Activated naive CD4-positive, alpha-beta T cell treated with anti-CD3 and anti-CD28 coated beads, Interleukin-2, amount 50 U/mL, for 72 hours (primary cell): ENCODE measurements around the gene ROCK2. TPM values are rescaled to one million over a fixed set of nuclear protein-coding genes. Genes with fewer than 3 reads are reported as not detected.

Experiments
- ATAC-seq, 2 donors: fragments of 150-1000 bp; cut with Tn5 transposase; 2 replicates each; pipeline ENCODE4 v1.10.0; 2021; ENCODE audit warnings: mild to moderate bottlenecking in 2 of 2, moderate library complexity in 2 of 2
- DNase-seq, 2 donors: peaks; one replicate each; pipeline ENCODE4 v3.0.0; 2021 to 2022; ENCODE audit warnings: low spot score in 2 of 2
- H3K27ac Mint-ChIP-seq, 2 donors: one replicate each; pipeline ENCODE4 v1.8.0; 2022; ENCODE audit warnings: mild to moderate bottlenecking in 2 of 2, mixed read lengths in 2 of 2
- H3K36me3 Mint-ChIP-seq, 2 donors: one replicate each; pipeline ENCODE4 v1.8.0; 2022; ENCODE audit warnings: mixed read lengths in 2 of 2
- H3K9me3 Mint-ChIP-seq, 2 donors: one replicate each; pipeline ENCODE4 v1.8.0; 2022; ENCODE audit warnings: mixed read lengths in 2 of 2
- total RNA-seq, 2 donors: library from RNA; stranded (reverse); gene quantifications; one replicate each; pipeline ENCODE4 v1.2.3, GENCODE V29; 2022

The ROCK2 gene
- total RNA-seq, 2 donors from 2014 or later, result 7.5 to 15.4 TPM

GRCh38 chr2:11371092-11371937, 26.9 kb upstream of the ROCK2 start:
- DNase-seq (no peak), ATAC-seq (no peak)
- Mint-ChIP-seq H3K27ac (no peak overlapping the region), H3K9me3 (no peaks in the 10 kb centered on the region), H3K36me3 (no peaks in the 10 kb centered on the region)

DNA sequence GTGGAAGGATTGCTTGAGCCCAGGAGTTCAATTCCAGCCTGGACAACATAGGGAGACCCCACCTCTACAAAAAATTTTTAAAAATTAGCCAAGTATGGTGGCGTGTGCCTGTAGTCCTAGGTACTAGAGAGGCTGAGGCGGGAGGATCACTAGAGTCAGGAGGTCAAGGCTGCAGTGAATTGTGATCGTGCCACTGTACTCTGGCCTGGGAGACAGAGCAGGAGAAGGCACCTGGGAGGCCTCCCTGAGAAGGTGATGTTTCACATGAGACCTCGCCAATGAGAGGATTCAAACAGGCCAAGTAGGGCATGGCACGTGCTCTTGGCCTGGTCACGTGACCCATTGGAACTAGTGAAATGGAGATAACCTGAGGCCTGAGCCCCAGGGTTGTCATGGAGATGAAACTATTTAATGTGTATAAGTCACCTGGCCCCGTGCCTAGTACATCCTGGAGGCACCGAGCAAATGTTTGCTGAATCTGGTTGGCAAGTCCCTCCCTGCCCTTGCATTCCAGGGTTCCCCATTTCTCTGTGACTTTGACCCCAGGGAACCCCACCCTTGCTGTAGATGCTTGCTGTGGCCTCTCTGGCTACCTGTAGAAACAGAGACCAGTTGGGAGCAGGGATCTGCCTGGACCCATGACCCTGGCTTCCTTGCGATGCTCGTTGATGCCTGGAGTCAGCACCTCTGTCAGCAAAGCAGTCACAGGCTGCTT, 26.1 kb upstream of the ROCK2 start:
- H3K27ac Mint-ChIP-seq, result no peak overlapping the region
- DNase-seq (no peak), ATAC-seq (no peak)
- no peaks in the 10 kb centered on the region for H3K9me3 Mint-ChIP-seq
- H3K36me3 Mint-ChIP-seq, result no peaks in the 10 kb centered on the region

DNA sequence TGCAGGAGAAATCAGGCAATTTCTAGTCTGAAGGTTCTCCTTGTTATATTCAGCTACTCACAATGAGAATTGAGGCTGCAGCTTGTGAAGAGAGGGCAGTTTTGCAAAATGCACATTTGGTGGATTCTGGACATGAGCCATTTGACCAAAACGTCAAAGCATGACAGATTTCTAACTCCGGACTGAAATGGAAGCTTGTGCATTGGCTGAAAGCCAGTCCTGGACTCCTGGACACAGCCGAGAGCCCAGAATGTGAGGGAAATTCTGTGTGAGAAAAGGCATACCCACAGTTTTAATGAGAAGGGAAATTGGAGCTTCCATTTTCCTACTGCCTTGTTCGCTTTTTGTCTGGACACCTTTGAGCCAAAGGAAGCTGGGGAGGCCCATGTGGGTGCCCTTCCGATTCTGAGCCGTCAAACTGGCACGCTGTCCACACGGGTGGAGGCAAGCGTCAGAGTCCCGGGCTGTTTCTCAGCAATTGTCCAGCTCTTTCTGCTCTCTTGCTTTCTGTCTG, 23.7 kb upstream of the ROCK2 start:
- H3K36me3 Mint-ChIP-seq, result no peaks in the 10 kb centered on the region
- no peaks in the 10 kb centered on the region for H3K9me3 Mint-ChIP-seq
- DNase-seq, result no peak
- no peak for ATAC-seq
- H3K27ac Mint-ChIP-seq, result no peak overlapping the region

DNA sequence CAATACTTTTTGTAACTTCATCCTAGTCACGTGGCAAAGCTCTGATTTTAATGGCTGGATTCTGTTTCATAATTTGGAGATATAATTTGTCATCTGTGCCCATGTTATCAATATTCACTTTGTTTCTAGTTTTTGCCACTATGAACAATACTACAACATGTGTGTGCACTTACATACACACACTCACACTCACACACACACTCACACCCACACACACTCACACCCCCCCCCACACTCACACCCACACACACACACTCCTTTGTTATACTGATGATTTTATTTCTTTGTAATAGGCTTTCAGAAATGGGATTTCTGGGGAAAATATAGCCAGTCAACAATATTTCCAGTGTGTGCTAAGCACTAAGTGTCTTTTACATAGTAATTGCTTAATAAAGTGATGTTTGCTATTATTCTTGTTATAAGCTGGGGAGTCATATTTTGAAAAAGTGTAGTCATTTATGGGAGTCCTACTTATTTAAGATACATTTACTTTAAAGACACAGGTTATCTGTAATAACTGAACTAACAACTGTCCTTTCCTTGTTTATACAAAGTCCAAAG, 22.8 kb upstream of the ROCK2 start:
- no peak for DNase-seq
- Mint-ChIP-seq H3K36me3 (no peaks in the 10 kb centered on the region), H3K27ac (no peak overlapping the region), H3K9me3 (no peaks in the 10 kb centered on the region)
- ATAC-seq, result no peak

- ATAC-seq (no peak), DNase-seq (no peak)
- Mint-ChIP-seq H3K27ac (no peak overlapping the region), H3K36me3 (no peaks in the 10 kb centered on the region), H3K9me3 (no peaks in the 10 kb centered on the region)
Measured at GRCh38 chr2:11366326-11366741, 21.9 kb upstream of the ROCK2 start.

- Mint-ChIP-seq H3K27ac (no peak overlapping the region), H3K36me3 (no peaks in the 10 kb centered on the region), H3K9me3 (no peaks in the 10 kb centered on the region)
- DNase-seq (no peak), ATAC-seq (no peak)
Measured at GRCh38 chr2:11365096-11365879, 20.9 kb upstream of the ROCK2 start.

GRCh38 chr2:11364565-11364887, 20.1 kb upstream of the ROCK2 start:
- Mint-ChIP-seq H3K9me3 (no peaks in the 10 kb centered on the region), H3K36me3 (no peaks in the 10 kb centered on the region), H3K27ac (no peak overlapping the region)
- ATAC-seq (no peak), DNase-seq (no peak)

DNA sequence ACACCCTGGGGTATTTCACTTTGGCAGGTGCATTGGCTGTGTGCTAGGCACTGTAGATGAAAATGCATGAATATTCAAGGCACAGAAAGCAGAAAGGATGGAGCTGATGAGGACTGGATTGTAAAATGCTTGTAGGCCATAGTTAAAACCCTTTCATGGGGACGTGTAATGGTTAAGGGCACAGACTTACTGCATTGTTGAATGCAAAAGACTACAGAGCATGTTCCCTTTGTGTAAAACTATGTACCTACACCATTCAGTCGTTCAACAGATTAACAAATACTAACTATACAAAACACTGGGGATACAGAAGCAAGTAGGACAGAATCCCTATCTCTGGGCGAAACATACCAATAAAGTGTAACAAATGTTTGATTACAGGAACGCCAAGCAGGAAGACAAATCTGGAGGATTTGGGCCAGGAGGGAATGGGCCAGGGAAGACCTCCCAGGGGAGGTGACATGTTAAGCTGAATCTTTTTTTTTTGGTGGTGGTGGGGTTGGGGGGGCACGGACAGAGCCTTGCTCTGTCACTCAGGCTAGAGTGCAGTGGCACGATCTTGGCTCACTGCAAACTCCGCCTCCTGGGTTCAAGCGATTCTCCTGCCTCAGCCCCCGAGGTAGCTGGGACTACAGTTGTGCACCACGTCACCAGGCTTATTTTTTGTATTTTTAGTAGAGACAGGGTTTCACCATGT, 19.6 kb upstream of the ROCK2 start:
- no peak overlapping the region for H3K27ac Mint-ChIP-seq
- no peak for ATAC-seq

DNA sequence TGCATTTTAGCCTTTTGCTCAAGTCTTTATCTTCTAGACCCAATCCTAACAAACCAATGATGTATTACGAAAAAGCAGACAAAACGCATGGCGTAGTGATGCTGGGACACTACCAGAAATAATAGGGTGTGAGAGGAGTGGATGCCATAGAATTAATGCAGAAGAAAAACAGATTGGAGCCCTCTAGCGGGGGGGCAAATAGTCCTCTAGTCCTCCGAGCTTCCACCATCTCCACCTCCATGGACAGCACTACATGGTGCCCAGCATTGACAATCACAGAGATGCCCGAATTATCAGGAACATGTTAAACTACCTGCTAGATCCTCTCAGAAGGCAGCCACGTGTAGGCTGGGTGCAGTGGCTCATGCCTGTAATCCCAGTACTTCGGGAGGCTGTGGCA, 15.4 kb upstream of the ROCK2 start:
- ATAC-seq, result no peak
- H3K27ac Mint-ChIP-seq, result no peak overlapping the region
- H3K9me3 Mint-ChIP-seq, result no peaks in the 10 kb centered on the region
- H3K36me3 Mint-ChIP-seq, result no peaks in the 10 kb centered on the region
- DNase-seq, result no peak

More for the DNA sequence above, 19.6 kb upstream of the ROCK2 start:
- DNase-seq, result no peak
- no peaks in the 10 kb centered on the region for H3K36me3 Mint-ChIP-seq
- H3K9me3 Mint-ChIP-seq, result no peaks in the 10 kb centered on the region

DNA sequence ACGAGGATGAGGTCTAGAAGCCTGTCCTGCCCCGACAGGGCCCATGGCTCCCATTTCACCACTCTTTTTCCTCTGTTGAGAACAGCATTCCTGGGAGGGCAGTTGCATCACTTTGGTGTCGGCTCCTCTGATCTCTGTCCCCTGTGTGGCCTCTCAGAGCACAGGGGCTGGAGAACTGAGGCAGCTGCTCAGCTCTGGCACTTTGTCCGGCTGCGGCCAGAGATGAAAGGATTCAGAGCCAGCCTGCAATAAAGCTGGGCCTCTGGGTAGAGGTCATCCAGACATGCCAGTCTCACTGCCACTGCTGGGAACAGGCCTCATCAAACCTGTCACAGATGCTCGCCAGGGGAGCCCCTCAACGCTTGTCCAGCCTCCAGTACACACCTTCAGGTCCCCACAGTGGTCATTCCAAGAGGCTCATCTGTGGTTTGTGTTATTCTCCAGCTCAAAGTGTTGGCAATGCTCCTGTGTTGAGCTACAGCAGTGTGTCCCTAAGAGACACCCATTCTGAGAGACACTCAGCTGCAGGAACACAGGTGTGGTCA, 13.1 kb upstream of the ROCK2 start:
- DNase-seq, result no peak
- H3K9me3 Mint-ChIP-seq, result no peaks in the 10 kb centered on the region
- no peak for ATAC-seq
- H3K27ac Mint-ChIP-seq, result no peak overlapping the region
- no peaks in the 10 kb centered on the region for H3K36me3 Mint-ChIP-seq

- Mint-ChIP-seq H3K9me3 (no peaks in the 10 kb centered on the region), H3K36me3 (no peaks in the 10 kb centered on the region)
- no peak for ATAC-seq
Measured at GRCh38 chr2:11356764-11357163, 12.3 kb upstream of the ROCK2 start.

DNA sequence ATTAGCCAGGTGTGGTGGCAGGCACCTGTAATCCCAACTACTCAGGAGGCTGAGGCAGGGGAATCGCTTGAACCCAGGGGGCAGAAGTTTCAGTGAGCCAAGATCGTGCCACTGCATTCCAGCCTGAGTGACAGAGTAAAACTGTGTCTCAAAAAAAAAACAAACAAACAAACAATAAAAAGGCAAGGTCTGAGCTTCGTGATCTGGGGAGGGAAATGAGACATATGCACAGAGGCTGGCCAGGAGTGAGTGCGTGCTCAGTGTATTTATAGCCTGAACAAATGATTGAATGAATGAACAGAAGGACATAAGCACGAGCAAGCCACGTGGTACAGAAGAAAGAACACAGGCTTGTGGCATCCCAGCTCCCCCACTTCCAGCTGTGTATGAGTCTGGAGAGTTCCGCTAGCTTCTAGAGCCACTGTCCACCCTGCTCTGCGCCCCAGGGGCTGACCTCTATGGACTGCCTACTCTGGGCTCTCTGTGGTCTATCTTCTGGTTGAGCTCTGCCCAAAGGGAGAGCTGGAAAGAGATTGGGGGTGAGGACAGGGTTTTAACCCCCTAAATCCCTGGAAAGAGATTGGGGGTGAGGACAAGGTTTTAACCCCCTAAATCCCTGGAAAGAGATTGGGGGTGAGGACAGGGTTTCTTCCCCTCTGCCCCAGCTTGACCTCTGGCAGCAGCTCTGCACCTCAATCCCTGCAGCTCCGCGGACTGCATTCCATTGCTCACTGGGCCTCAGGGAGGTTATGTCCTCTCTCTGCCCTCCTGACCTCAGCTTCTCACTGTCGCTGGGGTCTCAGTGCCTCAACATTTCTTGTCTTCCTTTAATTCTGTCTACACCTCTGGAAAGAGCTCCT, 11.0 kb upstream of the ROCK2 start:
- DNase-seq (no peak), ATAC-seq (no peak)
- peak overlapping the region in 1 of 2 donors; percentile 7 for H3K27ac Mint-ChIP-seq
- H3K9me3 Mint-ChIP-seq, result no peaks in the 10 kb centered on the region
- H3K36me3 Mint-ChIP-seq, result no peaks in the 10 kb centered on the region

More at GRCh38 chr2:11356764-11357163, 12.3 kb upstream of the ROCK2 start:
- H3K27ac Mint-ChIP-seq, result no peak overlapping the region
- no peak for DNase-seq

GRCh38 chr2:11354363-11355154, 10.1 kb upstream of the ROCK2 start:
- DNase-seq (no peak), ATAC-seq (no peak)
- Mint-ChIP-seq H3K9me3 (no peaks in the 10 kb centered on the region), H3K36me3 (no peaks in the 10 kb centered on the region), H3K27ac (no peak overlapping the region)

GRCh38 chr2:11352781-11353537, 8.5 kb upstream of the ROCK2 start:
- H3K36me3 Mint-ChIP-seq, result no peaks in the 10 kb centered on the region
- ATAC-seq (no peak), DNase-seq (no peak)
- no peak overlapping the region for H3K27ac Mint-ChIP-seq
- no peaks in the 10 kb centered on the region for H3K9me3 Mint-ChIP-seq
